GM21619 (cell line): Measurements from ENCODE around the gene HOMER1.
A peak's percentile ranks its signal among the peaks of the same experiment; 100 is the strongest.

Source experiments
- ATAC-seq: cut with Tn5 transposase; IDR thresholded peaks from one replicate; pipeline ENCODE4 v1.9.1; 2021; ENCODE audit not compliant: unreplicated experiment

HOMER1 gene, protein sequence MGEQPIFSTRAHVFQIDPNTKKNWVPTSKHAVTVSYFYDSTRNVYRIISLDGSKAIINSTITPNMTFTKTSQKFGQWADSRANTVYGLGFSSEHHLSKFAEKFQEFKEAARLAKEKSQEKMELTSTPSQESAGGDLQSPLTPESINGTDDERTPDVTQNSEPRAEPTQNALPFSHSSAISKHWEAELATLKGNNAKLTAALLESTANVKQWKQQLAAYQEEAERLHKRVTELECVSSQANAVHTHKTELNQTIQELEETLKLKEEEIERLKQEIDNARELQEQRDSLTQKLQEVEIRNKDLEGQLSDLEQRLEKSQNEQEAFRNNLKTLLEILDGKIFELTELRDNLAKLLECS

DNA sequence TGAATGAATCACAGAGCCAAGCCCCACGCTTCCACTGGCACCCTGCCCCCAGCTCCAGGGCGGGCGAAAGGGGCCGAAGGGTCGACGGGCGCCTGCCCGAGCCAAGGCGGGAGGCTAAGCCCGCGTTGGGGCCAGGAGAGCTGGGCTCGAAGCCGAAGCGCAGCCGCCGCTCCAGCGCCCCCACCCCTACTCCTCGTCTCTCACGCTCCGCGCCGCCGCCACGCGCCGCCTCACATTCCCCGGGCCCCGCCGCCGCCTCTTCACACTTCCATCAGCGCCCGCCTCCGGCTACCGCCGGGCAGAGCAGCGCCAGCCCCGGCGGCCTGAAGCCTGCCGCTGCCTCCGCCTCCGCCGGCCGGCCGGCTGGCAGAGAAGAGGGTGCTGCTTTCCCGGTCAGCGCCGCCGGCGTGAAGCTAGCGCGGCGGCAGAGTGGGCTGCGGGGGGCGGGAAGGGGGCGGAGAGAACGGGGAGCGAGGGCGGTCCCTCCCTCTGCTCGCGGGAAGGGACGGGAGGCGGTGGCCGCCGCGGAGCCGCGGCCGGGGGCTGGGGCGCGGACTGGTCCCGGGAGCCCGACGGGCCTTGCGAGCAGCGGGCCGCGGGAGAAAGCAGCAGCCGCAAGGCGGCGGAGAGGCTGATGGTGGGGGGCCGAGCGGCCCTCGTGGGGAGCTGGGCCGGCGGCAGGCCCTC lies at the start of gene HOMER1:
TSS of gene HOMER1 (minus strand) at position 431 of the 687 bp plus-strand sequence. CDS start 1,360 bp downstream, outside the sequence.
- ATAC-seq: peak; percentile 69

DNA sequence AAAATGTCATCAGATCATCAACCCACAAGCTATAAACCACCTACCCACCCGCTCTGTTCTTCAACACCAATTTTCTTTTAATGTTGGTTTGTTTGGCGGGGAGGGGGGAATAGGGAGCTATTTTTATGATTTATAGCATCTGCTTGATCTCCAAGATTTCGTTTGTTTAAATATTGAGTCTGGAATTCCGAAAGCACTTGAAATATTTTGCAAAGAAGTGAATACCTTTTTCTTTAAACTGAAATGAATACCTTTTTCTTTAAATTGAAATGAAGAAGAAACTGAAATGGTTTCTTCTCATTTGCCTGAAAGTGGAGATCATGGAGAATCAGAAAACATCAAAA lies 49.3 kb upstream of the HOMER1 start:
- no peak for ATAC-seq

- ATAC-seq: no peak
Measured at GRCh38 chr5:79562351-79563246, 48.7 kb upstream of the HOMER1 start.

GRCh38 chr5:79561525-79561893 lies 47.6 kb upstream of the HOMER1 start:
- ATAC-seq: peak; percentile 34

DNA sequence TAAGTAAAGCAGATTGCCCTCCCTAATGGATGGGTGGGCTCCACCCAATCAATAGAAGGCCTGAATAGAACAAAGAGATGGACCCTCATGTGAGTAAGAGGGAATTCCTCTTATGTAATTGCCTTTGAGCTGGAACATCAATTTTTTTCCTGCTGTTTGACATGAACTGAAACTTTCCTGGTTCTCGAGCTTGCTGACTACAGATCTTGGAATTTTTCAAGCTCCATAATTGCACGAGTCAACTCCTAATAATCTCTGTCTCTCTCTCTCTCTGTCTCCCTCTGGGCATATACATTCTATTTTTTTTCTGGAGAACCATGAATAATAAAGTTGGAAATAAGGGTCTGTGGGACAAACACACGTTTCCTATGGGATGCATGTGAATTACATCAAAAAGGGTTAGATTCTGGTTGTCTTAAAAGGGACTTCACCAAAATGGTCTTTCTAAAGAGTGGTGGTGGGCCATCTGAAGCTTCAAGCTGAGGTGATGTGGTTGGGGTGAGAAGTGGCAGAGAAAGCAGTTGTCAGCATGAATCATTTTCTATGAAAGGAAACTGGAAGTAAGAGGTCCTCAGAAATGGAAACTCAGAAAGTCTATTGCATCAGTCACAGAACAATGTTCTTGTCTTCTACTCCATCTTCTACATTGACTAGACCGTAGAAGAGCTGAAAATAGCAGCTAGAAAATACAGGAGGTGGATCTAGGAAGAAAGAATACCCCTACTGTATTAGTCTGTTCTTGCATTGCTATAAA lies 47.0 kb upstream of the HOMER1 start:
- ATAC-seq: peak; percentile 84

DNA sequence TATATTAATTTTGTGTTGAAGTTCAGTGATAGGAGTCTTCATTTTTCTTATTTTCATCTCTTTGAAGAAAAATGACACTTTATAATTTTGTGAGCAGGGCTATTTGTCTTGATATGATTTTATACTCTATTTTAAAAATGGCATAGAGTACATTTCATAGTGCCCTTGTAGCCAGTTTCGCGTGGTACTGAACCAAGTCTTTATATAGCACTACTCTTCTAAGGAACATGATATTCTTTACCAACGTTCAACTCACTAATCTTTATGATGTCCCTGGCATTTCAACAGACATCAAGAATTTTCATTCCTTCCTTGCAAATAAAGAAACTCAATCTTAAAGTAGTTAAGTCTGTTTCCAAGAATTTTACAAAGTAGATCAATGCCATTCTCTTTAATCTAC lies 41.5 kb upstream of the HOMER1 start:
- ATAC-seq: no peak

GRCh38 chr5:79552984-79553383 lies 39.0 kb upstream of the HOMER1 start:
- ATAC-seq: no peak

DNA sequence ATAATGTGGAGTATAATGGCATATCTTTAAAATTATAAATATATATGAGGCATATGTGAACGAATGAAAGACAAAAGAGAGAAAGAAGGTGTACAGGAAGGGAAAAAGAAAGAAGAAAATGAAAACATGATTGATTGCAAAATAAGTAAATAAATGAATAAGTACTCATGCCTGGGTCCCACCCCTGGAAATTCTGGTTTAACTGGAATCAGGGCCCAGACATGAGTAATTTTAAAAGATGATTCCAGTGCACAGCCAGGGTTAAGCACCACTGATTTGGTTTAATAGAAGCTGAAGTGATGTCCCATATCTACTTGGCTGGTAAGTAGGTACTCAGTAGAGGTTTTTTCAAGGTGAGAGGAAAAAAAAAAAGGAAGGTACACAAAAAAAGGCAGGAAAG lies 34.0 kb upstream of the HOMER1 start:
- no peak for ATAC-seq

- no peak for ATAC-seq
Measured at GRCh38 chr5:79547429-79547822, 33.5 kb upstream of the HOMER1 start.

GRCh38 chr5:79546782-79547428 lies 33.0 kb upstream of the HOMER1 start:
- ATAC-seq: no peak

DNA sequence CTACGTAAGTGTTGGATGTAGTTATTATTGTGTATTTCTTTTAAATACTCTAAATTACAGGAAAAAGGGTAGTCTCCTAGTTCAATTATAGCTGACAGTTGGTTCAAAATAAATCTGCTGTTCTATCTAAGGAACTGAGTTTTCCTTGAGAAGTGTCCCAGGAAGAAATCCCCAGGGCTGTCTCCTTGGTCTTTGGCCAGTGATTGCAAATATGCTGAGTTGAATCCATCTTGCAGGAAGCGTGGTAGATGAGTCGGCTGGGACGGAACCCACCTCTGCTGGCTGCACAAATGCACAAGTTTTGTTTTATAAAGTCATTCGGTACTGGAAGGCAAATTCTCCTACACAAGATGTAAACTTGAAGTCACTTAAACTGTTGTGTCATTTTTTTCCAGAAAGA lies 30.2 kb upstream of the HOMER1 start:
- no peak for ATAC-seq

DNA sequence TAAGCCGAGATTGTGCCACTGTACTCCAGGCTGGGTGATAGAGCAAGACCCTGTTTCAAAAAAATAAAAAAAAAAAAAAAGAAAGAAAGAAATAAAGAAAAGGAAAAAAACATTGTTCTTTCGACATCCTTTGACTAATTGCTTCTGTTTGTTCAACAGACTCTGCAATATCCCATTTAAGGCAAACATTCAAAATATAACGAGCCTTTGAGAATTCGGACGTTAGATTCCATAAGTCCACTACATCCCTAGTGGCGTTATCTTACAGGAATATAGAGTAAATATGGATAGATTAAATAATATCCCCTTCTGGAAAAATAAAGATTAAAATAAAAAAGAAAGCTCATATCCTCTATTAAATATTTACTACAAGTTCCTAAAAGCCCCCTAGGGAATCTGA lies 27.0 kb upstream of the HOMER1 start:
- no peak for ATAC-seq

DNA sequence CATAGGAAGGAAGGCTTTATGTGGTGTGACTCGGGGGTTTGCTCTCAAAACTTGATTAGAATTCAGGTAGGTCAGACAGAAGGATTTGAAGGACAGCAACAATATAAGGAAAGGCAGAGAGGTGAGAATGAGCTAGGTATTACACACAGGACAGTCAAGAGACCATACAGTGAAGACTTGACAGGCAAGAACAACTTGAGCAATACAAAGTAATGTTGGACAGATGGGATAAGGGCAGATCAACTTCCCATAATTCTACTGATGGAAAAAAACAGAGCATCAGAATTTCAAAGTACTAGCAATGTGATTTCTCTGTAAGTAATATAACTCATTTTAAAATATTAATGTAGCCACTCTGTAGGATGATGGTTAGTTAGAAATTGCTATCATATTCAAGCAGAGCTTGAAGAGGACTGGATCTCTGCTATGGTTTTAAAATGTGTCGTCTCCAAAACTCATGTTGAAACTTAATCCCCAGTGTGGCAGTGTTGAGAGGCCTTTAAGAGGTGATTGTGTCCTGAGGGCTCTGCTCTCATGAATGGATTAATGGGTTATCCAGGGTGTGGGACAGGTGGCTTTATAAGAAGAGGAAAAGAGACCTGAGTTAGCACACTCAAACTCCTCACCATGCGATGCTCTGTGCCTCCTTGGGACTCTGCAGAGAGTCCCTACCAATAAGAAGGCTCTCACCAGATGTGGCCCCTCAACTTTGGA lies 22.4 kb upstream of the HOMER1 start:
- no peak for ATAC-seq

- ATAC-seq: no peak
Measured at GRCh38 chr5:79535477-79536192, 21.7 kb upstream of the HOMER1 start.

DNA sequence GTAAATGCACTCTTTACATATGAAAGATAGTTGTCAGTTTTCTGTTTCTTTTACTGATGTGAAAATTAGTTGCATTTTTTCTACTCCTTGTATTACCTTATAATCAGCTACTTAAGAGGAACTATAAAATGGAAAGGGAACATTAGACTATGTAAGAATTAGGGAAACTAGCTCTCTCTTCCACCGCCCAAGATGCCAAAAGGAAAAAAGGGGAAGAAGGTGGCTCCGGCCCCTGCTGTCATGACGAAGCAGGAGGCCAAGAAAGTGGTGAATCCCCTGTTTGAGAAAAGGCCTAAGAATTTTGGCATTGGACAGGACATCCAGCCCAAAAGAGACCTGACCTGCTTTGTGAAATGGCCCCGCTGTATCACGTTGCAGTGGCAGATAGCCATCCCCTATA lies 15.2 kb upstream of the HOMER1 start:
- no peak for ATAC-seq

DNA sequence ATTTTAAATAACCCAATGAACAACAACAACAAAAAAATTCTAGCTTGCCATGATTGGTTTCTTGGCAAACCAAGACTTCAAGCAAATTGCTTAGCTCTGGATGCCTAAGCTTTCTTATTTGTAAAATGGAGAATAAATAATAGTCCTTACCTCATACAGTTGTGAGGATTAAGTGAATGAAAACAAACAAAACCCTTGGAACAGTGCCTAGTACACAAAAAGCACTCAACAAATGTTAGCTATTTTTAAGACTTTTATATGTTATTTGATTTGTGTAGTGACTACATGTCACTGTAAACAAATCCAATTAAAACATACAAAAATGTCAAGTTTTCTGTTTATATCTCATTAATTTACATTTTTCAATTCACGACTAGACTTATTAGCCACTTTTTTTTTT lies 13.5 kb upstream of the HOMER1 start:
- ATAC-seq: no peak

DNA sequence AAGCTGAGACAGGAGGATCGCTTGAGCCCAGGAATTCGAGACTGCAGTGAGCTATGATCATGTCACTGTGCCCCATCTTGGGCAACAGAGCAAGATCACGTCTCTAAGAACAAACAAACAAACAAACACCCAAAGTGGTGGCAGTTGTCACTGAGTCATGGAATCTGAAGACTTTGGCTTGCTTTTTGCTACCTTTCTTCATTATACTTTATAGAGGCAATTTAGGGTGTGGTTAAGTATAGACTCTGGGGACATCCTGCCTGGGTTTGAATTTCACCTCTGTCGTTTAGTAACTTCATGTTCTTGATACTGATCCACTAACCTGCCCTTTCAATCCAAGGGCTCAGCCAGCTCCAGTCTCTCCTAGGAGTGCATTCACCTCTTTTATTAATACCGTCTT lies 13.0 kb upstream of the HOMER1 start:
- no peak for ATAC-seq

DNA sequence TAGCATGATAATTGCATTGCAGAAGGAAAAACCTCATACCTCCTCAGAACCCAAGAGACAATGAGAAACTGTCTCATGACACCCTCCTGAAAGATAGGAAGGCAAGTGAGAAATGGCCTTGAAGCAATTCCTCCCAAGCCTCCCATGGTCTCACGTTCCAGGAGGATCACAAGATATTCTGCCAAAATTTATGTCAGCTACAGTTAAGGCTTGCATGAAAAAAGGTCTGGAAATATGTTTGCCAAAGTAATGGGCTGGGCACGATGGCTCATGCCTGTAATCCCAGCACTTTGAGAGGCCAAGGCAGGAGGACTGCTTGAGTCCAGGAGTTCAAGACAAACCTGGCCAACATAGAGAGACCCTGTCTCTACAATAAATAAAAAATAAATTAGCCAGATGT lies 12.6 kb upstream of the HOMER1 start:
- ATAC-seq: no peak

GRCh38 chr5:79521156-79521555 lies 7.2 kb upstream of the HOMER1 start:
- no peak for ATAC-seq
